ENCODE results near the gene RNASE4. TPM values are rescaled to one million over a fixed set of nuclear protein-coding genes. Genes with fewer than 3 reads are reported as not detected.
A peak's percentile ranks its signal among the peaks of the same experiment; 100 is the strongest.

RNASE4 gene
- total and polyA plus RNA-seq, 10 of the 15 experiments (the other 5 are each of a cell fraction or from before 2014, with no cell fraction given) = 0.87 to 2.6 (median 1.3) TPM

GRCh38 chr14:20681348-20682126 is 2.8 kb upstream of the RNASE4 start (continued):
- TF ChIP-seq, protein P1, sequence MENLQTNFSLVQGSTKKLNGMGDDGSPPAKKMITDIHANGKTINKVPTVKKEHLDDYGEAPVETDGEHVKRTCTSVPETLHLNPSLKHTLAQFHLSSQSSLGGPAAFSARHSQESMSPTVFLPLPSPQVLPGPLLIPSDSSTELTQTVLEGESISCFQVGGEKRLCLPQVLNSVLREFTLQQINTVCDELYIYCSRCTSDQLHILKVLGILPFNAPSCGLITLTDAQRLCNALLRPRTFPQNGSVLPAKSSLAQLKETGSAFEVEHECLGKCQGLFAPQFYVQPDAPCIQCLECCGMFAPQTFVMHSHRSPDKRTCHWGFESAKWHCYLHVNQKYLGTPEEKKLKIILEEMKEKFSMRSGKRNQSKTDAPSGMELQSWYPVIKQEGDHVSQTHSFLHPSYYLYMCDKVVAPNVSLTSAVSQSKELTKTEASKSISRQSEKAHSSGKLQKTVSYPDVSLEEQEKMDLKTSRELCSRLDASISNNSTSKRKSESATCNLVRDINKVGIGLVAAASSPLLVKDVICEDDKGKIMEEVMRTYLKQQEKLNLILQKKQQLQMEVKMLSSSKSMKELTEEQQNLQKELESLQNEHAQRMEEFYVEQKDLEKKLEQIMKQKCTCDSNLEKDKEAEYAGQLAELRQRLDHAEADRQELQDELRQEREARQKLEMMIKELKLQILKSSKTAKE (IDR thresholded peaks at IDR 0.05; ENCODE audit: low read depth, poor library complexity, severe bottlenecking) = peak; percentile 91
- TF ChIP-seq WRNIP1 (IDR thresholded peaks at IDR 0.05; ENCODE audit: borderline replicate concordance, low read depth, low read length) (no peak), IKZF2 (IDR thresholded peaks at IDR 0.05) (peak; percentile 75 to 79), TAF1 (IDR thresholded peaks at IDR 0.05; ENCODE audit: borderline replicate concordance, low read depth, low read length) (0 out of 2 replicates have a peak, but pooled peaks have one; percentile 8), SIN3A (IDR thresholded peaks at IDR 0.05; ENCODE audit: low read depth, low read length) (no peak), ZNF687 (IDR thresholded peaks at IDR 0.05) (peak; percentile 19; the same call in 1 of the 2 replicates), ZNF384 (IDR thresholded peaks at IDR 0.05; ENCODE audit: borderline replicate concordance, low read depth, low read length) (no peak), BMI1 (IDR thresholded peaks at IDR 0.05; ENCODE audit: borderline replicate concordance) (no peak), CBFB (IDR thresholded peaks at IDR 0.05; ENCODE audit: low read depth) (peak; percentile 48; the same call in 1 of the 2 replicates), FOXM1 (IDR thresholded peaks at IDR 0.05; ENCODE audit: low read depth, low read length) (no peak; the same call in 1 of the 2 replicates), MEF2A (IDR thresholded peaks at IDR 0.05; ENCODE audit: insufficient read depth, low read depth, low read length) (no peak), STAT1 (conservative IDR thresholded peaks at IDR 0.05) (peak; percentile 73; the same call in 1 of the 2 replicates)
- TF ChIP-seq, protein P2, sequence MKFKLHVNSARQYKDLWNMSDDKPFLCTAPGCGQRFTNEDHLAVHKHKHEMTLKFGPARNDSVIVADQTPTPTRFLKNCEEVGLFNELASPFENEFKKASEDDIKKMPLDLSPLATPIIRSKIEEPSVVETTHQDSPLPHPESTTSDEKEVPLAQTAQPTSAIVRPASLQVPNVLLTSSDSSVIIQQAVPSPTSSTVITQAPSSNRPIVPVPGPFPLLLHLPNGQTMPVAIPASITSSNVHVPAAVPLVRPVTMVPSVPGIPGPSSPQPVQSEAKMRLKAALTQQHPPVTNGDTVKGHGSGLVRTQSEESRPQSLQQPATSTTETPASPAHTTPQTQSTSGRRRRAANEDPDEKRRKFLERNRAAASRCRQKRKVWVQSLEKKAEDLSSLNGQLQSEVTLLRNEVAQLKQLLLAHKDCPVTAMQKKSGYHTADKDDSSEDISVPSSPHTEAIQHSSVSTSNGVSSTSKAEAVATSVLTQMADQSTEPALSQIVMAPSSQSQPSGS (IDR thresholded peaks at IDR 0.05; ENCODE audit: low read length) = peak; percentile 64; the same call in 1 of the 2 replicates
- TF ChIP-seq, protein P3, sequence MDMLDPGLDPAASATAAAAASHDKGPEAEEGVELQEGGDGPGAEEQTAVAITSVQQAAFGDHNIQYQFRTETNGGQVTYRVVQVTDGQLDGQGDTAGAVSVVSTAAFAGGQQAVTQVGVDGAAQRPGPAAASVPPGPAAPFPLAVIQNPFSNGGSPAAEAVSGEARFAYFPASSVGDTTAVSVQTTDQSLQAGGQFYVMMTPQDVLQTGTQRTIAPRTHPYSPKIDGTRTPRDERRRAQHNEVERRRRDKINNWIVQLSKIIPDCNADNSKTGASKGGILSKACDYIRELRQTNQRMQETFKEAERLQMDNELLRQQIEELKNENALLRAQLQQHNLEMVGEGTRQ (IDR thresholded peaks at IDR 0.05; ENCODE audit: borderline replicate concordance, low read depth, low read length) = no peak
- TF ChIP-seq, protein P4, sequence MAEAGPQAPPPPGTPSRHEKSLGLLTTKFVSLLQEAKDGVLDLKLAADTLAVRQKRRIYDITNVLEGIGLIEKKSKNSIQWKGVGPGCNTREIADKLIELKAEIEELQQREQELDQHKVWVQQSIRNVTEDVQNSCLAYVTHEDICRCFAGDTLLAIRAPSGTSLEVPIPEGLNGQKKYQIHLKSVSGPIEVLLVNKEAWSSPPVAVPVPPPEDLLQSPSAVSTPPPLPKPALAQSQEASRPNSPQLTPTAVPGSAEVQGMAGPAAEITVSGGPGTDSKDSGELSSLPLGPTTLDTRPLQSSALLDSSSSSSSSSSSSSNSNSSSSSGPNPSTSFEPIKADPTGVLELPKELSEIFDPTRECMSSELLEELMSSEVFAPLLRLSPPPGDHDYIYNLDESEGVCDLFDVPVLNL (IDR thresholded peaks at IDR 0.05; ENCODE audit: low read depth, low read length) = no peak; the same call in 1 of the 2 replicates

Data from GM12878 (cell line).